Liver (tissue), 9 donors: ENCODE data around the gene GALNT16. TPM values are rescaled to one million over a fixed set of nuclear protein-coding genes. Genes with fewer than 3 reads are reported as not detected.

ENCODE experiments used
- DNase-seq: peaks from one replicate; pipeline ENCODE4 v3.0.0-alpha.2; 2017; ENCODE audit warnings: low spot score
- H3K27ac ChIP-seq, 2 donors: one replicate each; pipeline ENCODE4 v1.7.0; 2013; ENCODE audit warnings: inconsistent platforms in 2 of 2, low read length in 2 of 2, control low read depth in 1 of 2, low read depth in 1 of 2, mild to moderate bottlenecking in 1 of 2
- H3K27me3 ChIP-seq, 4 donors: one replicate each; pipeline versions ENCODE4 v1.6.1 to v1.7.0; 2013; ENCODE audit warnings: low read length in 3 of 4, inconsistent platforms in 1 of 4, mild to moderate bottlenecking in 1 of 4, moderate library complexity in 1 of 4; ENCODE audit not compliant: control insufficient read depth in 4 of 4, insufficient read depth in 4 of 4
- H3K36me3 ChIP-seq, 4 donors: one replicate each; pipeline versions ENCODE4 v1.6.1 to v1.7.0; 2013; ENCODE audit warnings: low read length in 3 of 4, mild to moderate bottlenecking in 3 of 4, low read depth in 1 of 4, moderate library complexity in 1 of 4; ENCODE audit not compliant: control insufficient read depth in 4 of 4, insufficient read depth in 3 of 4
- H3K4me1 ChIP-seq, 4 donors: one replicate each; pipeline versions ENCODE4 v1.6.1 to v1.7.0; 2013; ENCODE audit warnings: low read length in 3 of 4, mild to moderate bottlenecking in 3 of 4, moderate library complexity in 1 of 4; ENCODE audit not compliant: control insufficient read depth in 4 of 4, insufficient read depth in 4 of 4
- H3K4me3 ChIP-seq, 3 donors: one replicate each; pipeline versions ENCODE4 v1.6.1 to v1.7.0; 2013; ENCODE audit warnings: low read length in 3 of 3, control low read depth in 1 of 3, low read depth in 1 of 3, mild to moderate bottlenecking in 1 of 3
- H3K9ac ChIP-seq, 2 donors: one replicate each; pipeline ENCODE4 v1.7.0; 2013; ENCODE audit warnings: low read length in 2 of 2, mild to moderate bottlenecking in 2 of 2, moderate library complexity in 2 of 2, control low read depth in 1 of 2, low read depth in 1 of 2
- H3K9me3 ChIP-seq, 4 donors: one replicate each; pipeline versions ENCODE4 v1.6.1 to v1.7.0; 2013; ENCODE audit warnings: low read length in 3 of 4; ENCODE audit not compliant: control insufficient read depth in 4 of 4
- CTCF ChIP-seq: fragments of 150-350 bp; IDR thresholded peaks from 2 replicates; pipeline ENCODE4 v1.5.1; 2017; ENCODE audit warnings: improper control_type of control experiment, low read depth, low read length; ENCODE audit not compliant: missing input control
- EGR1 ChIP-seq, 2 donors: IDR thresholded peaks; 2 replicates each; pipeline ENCODE4 v1.6.1; 2016 to 2018; ENCODE audit warnings: antibody characterized with exemption in 2 of 2, low read depth in 2 of 2
- FOXA1 ChIP-seq: IDR thresholded peaks from 2 replicates; pipeline ENCODE4 v1.6.1; 2016; ENCODE audit warnings: antibody characterized with exemption
- FOXA2 ChIP-seq: IDR thresholded peaks from 2 replicates; pipeline ENCODE4 v1.6.1; 2016; ENCODE audit warnings: antibody characterized with exemption
- GABPA ChIP-seq, 2 donors: IDR thresholded peaks in 1 of 2; conservative IDR thresholded peaks in 1 of 2; 2 replicates each; pipeline ENCODE4 v1.6.1; 2016; ENCODE audit warnings: antibody characterized with exemption in 2 of 2, mild to moderate bottlenecking in 1 of 2, moderate library complexity in 1 of 2
- HNF4A ChIP-seq, 2 donors: conservative IDR thresholded peaks; 2 replicates each; pipeline ENCODE4 v1.6.1; 2016; ENCODE audit warnings: antibody characterized with exemption in 2 of 2, mild to moderate bottlenecking in 2 of 2
- HNF4G ChIP-seq: IDR thresholded peaks from 2 replicates; pipeline ENCODE4 v1.6.1; 2016; ENCODE audit warnings: antibody characterized with exemption
- JUND ChIP-seq, 2 donors: IDR thresholded peaks; 2 replicates each; pipeline ENCODE4 v1.6.1; 2016; ENCODE audit warnings: antibody characterized with exemption in 2 of 2
- MAX ChIP-seq: IDR thresholded peaks from 2 replicates; pipeline ENCODE4 v1.6.1; 2016; ENCODE audit warnings: antibody characterized with exemption
- NR2F2 ChIP-seq: IDR thresholded peaks from 2 replicates; pipeline ENCODE4 v1.6.1; 2016; ENCODE audit warnings: antibody characterized with exemption
- RAD21 ChIP-seq, 2 donors: IDR thresholded peaks; 2 replicates each; pipeline ENCODE4 v1.6.1; 2016; ENCODE audit warnings: antibody characterized with exemption in 2 of 2, mild to moderate bottlenecking in 2 of 2
- RXRA ChIP-seq, 2 donors: IDR thresholded peaks; 2 replicates each; pipeline ENCODE4 v1.6.1; 2017 to 2018; ENCODE audit warnings: antibody characterized with exemption in 2 of 2, mild to moderate bottlenecking in 1 of 2
- SP1 ChIP-seq: IDR thresholded peaks from 2 replicates; pipeline ENCODE4 v1.6.1; 2018; ENCODE audit warnings: antibody characterized with exemption, mild to moderate bottlenecking
- TAF1 ChIP-seq: conservative IDR thresholded peaks from 2 replicates; pipeline ENCODE4 v1.6.1; 2016; ENCODE audit warnings: antibody characterized with exemption, mild to moderate bottlenecking
- YY1 ChIP-seq: IDR thresholded peaks from 2 replicates; pipeline ENCODE4 v1.6.1; 2016; ENCODE audit warnings: antibody characterized with exemption, mild to moderate bottlenecking
- ZBTB33 ChIP-seq: IDR thresholded peaks from 2 replicates; pipeline ENCODE4 v1.6.1; 2016; ENCODE audit warnings: antibody characterized with exemption
- WGBS: extraction: QIAGEN DNeasy Blood & Tissue Kit; methylation state at CpG from one replicate; pipeline ENCODE4 v1.1.7; 2013; 5-methylcytosine and 5-hydroxymethylcytosine counted together
- polyA plus RNA-seq, 2 donors: library from polyadenylated mRNA; stranded (reverse) in 1 of 2; unstranded in 1 of 2; fragments of 200-250 nt in 1 of 2; fragments of >200 nt in 1 of 2; fragmentation: Nextera tagmentation in 1 of 2; extraction: Ambion mirVana in 1 of 2; gene quantifications; one replicate each; pipeline versions ENCODE4 v1.2.1 to v1.2.3, GENCODE V29; 2013 to 2015
- total RNA-seq, 2 donors: library from RNA; depleted of rRNA; stranded (reverse); fragments of >200 nt; gene quantifications; one replicate each; pipeline ENCODE4 v1.2.3, GENCODE V29; 2014
- TF ChIP-seq, protein P1 (sequence below): IDR thresholded peaks from 2 replicates; pipeline ENCODE4 v1.6.1; 2016; ENCODE audit warnings: antibody characterized with exemption
- TF ChIP-seq, protein P2 (sequence below): IDR thresholded peaks from 2 replicates; pipeline ENCODE4 v1.6.1; 2016; ENCODE audit warnings: antibody characterized with exemption, mild to moderate bottlenecking
- donor health status: healthy.
- donor health status: healthy.
- donor health status: healthy.
- donor health status: healthy.
- donor health status: healthy.

Gene GALNT16
- total and polyA plus RNA-seq, 4 donors, result 0.25 to 1.2 (median 0.71) TPM

DNA sequence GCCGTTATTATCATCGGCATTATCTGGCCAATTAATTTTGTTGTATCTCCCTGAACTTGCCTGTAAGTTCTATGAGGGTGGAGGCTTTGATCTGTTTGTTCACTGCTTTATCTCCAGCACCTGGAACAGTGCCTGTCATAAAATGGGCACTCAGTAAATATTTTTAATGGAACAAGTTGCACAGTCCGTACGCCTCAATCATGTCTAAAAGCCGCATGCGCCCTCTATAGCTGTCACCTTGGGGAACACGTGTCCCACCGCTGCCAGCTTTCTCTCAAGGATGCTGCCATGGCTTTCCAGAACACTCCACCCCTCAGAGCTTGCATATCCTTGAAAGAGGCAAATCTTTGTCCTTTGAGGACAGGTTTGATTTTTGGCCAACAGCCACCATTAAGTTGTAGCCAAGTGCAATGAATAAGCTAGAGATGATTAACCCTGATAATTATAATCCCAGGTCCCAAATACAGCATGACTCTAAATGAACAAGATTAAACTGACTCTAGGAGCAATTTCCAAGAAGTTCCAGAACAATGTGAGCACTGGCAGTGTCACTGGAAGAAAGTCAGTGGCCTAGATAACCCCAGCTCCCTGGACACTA is 83.1 kb downstream of the GALNT16 start:
- peaks cover 0 to 7% (median 3%) of the 10 kb centered on the region in 4 donors for H3K4me1 ChIP-seq
- no peaks in the 10 kb centered on the region for H3K36me3 ChIP-seq
- H3K27ac ChIP-seq, result no peak overlapping the region
- H3K9ac ChIP-seq, result no peak overlapping the region
- H3K9me3 ChIP-seq, result no peaks in the 10 kb centered on the region
- WGBS, result 50% methylated on average over 8 of the region's 8 CpGs
- no peak overlapping the region for H3K4me3 ChIP-seq
- no peak for DNase-seq
- TF ChIP-seq EGR1 (IDR thresholded peaks at IDR 0.05; ENCODE audit: low read depth in 2 of 2) (no peak), HNF4A (conservative IDR thresholded peaks at IDR 0.05) (peak in 1 of 2 donors; percentile 26), YY1 (peak; percentile 74)
- no peaks in the 10 kb centered on the region for H3K27me3 ChIP-seq

- no peaks in the 10 kb centered on the region for H3K36me3 ChIP-seq
- WGBS, result 88% methylated on average over 3 of the region's 3 CpGs
- peaks cover 0 to 7% (median 3%) of the 10 kb centered on the region in 4 donors for H3K4me1 ChIP-seq
- no peak for DNase-seq
- H3K9ac ChIP-seq, result no peak overlapping the region
- no peaks in the 10 kb centered on the region for H3K27me3 ChIP-seq
- H3K9me3 ChIP-seq, result no peaks in the 10 kb centered on the region
- no peak overlapping the region for H3K27ac ChIP-seq
- H3K4me3 ChIP-seq, result no peak overlapping the region
- no peak for TF ChIP-seq FOXA2
- no peak for TF ChIP-seq GABPA (IDR thresholded peaks at IDR 0.05 in 1 of 2, conservative IDR thresholded peaks at IDR 0.05 in 1 of 2)
- TF ChIP-seq NR2F2, result no peak
- TF ChIP-seq SP1, result no peak
- no peak for TF ChIP-seq FOXA1
- no peak for TF ChIP-seq EGR1 (IDR thresholded peaks at IDR 0.05; ENCODE audit: low read depth in 2 of 2)
- no peak for TF ChIP-seq TAF1
- TF ChIP-seq JUND (IDR thresholded peaks at IDR 0.05), result no peak
- no peak for TF ChIP-seq MAX
- TF ChIP-seq HNF4G, result no peak
- TF ChIP-seq, protein P1, sequence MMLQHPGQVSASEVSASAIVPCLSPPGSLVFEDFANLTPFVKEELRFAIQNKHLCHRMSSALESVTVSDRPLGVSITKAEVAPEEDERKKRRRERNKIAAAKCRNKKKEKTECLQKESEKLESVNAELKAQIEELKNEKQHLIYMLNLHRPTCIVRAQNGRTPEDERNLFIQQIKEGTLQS, result no peak
- TF ChIP-seq, protein P2, sequence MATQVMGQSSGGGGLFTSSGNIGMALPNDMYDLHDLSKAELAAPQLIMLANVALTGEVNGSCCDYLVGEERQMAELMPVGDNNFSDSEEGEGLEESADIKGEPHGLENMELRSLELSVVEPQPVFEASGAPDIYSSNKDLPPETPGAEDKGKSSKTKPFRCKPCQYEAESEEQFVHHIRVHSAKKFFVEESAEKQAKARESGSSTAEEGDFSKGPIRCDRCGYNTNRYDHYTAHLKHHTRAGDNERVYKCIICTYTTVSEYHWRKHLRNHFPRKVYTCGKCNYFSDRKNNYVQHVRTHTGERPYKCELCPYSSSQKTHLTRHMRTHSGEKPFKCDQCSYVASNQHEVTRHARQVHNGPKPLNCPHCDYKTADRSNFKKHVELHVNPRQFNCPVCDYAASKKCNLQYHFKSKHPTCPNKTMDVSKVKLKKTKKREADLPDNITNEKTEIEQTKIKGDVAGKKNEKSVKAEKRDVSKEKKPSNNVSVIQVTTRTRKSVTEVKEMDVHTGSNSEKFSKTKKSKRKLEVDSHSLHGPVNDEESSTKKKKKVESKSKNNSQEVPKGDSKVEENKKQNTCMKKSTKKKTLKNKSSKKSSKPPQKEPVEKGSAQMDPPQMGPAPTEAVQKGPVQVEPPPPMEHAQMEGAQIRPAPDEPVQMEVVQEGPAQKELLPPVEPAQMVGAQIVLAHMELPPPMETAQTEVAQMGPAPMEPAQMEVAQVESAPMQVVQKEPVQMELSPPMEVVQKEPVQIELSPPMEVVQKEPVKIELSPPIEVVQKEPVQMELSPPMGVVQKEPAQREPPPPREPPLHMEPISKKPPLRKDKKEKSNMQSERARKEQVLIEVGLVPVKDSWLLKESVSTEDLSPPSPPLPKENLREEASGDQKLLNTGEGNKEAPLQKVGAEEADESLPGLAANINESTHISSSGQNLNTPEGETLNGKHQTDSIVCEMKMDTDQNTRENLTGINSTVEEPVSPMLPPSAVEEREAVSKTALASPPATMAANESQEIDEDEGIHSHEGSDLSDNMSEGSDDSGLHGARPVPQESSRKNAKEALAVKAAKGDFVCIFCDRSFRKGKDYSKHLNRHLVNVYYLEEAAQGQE, result no peak
- TF ChIP-seq HNF4A (conservative IDR thresholded peaks at IDR 0.05), result no peak
- TF ChIP-seq YY1, result no peak
- TF ChIP-seq RAD21 (IDR thresholded peaks at IDR 0.05), result no peak
- TF ChIP-seq CTCF, result no peak
- TF ChIP-seq ZBTB33, result no peak
- TF ChIP-seq RXRA (IDR thresholded peaks at IDR 0.05), result no peak
Measured at GRCh38 chr14:69344171-69344570, 84.2 kb downstream of the GALNT16 start.
